COLO668 (cell line): ENCODE data around the gene MEG3.
A peak's percentile ranks its signal among the peaks of the same experiment; 100 is the strongest.

Experiments
- DNase-seq: peaks from one replicate; lab custom pipeline; 2025; ENCODE audit not compliant: unreplicated experiment; lab: John Stamatoyannopoulos, UW

The MEG3 gene

GRCh38 chr14:100844421-100844820 is 18.5 kb downstream of the MEG3 start:
- DNase-seq: no peak

GRCh38 chr14:100844846-100845245 is 18.9 kb downstream of the MEG3 start:
- no peak for DNase-seq

- no peak for DNase-seq
These were observed 19.4 kb downstream of the MEG3 start for GRCh38 chr14:100845341-100845740.

GRCh38 chr14:100846309-100846859 is 20.5 kb downstream of the MEG3 start:
- DNase-seq: no peak

GRCh38 chr14:100849115-100849781 is 23.3 kb downstream of the MEG3 start:
- DNase-seq: no peak

- peak; percentile 65 for DNase-seq
These were observed 25.1 kb downstream of the MEG3 start for GRCh38 chr14:100850841-100851585.

GRCh38 chr14:100851586-100851916 is 25.6 kb downstream of the MEG3 start:
- DNase-seq: no peak

- no peak for DNase-seq
These were observed 26.2 kb downstream of the MEG3 start for GRCh38 chr14:100851946-100852620.

GRCh38 chr14:100854435-100854834 is 28.5 kb downstream of the MEG3 start:
- DNase-seq: no peak

- DNase-seq: no peak
These were observed 29.5 kb downstream of the MEG3 start for GRCh38 chr14:100855256-100855930.

- no peak for DNase-seq
These were observed 30.4 kb downstream of the MEG3 start for GRCh38 chr14:100856056-100856950.

- DNase-seq: peak; percentile 16
These were observed 31.5 kb downstream of the MEG3 start for GRCh38 chr14:100857233-100857922.

GRCh38 chr14:100857923-100858837 is 32.3 kb downstream of the MEG3 start:
- no peak for DNase-seq

- no peak for DNase-seq
These were observed 32.9 kb downstream of the MEG3 start for GRCh38 chr14:100858838-100859220.

- no peak for DNase-seq
These were observed 33.9 kb downstream of the MEG3 start for GRCh38 chr14:100859781-100860180.

GRCh38 chr14:100860556-100861187 is 34.8 kb downstream of the MEG3 start:
- DNase-seq: no peak

GRCh38 chr14:100861188-100861936 is 35.4 kb downstream of the MEG3 start:
- DNase-seq: no peak

GRCh38 chr14:100861937-100862247 is 36.0 kb downstream of the MEG3 start:
- DNase-seq: no peak
